ENCODE data around the gene RFX4. TPM values are rescaled to one million over a fixed set of nuclear protein-coding genes. Genes with fewer than 3 reads are reported as not detected.

The RFX4 gene
- total RNA-seq, 1 experiment from 2014 or later, result not detected

GRCh38 chr12:106584104-106585064, 1.6 kb downstream of the RFX4 start:
- TF ChIP-seq CTCF (conservative IDR thresholded peaks at IDR 0.05; ENCODE audit: low read depth, low read length) (no peak), EZH2 (IDR thresholded peaks at IDR 0.05; ENCODE audit: borderline replicate concordance, low read depth, low read length, poor library complexity, severe bottlenecking) (peak; percentile 42)
- no peaks in the 10 kb centered on the region for H3K9me3 ChIP-seq (ENCODE audit: low read depth, low read length, poor library complexity, severe bottlenecking)
- ChIA-PET CTCF (no interaction called here), POLR2A (ENCODE audit: low non-redundant PET) (interaction anchor here (0.9 kb wide), 1 partner anchor 56 kb away, joined by 3 read pairs; no protein-coding TSS in a partner anchor)
- no peak for DNase-seq (ENCODE audit: low spot score)
- H3K27me3 ChIP-seq (replicated peaks; ENCODE audit: insufficient read depth, low read depth, low read length, poor library complexity), result peaks cover 100% of the 10 kb centered on the region
- H3K4me1 ChIP-seq (ENCODE audit: insufficient read depth, low read length, poor library complexity, severe bottlenecking), result peaks cover 5% of the 10 kb centered on the region
- H3K27ac ChIP-seq (ENCODE audit: low read depth, low read length, poor library complexity, severe bottlenecking), result no peak overlapping the region
- H3K4me3 ChIP-seq (ENCODE audit: low read depth, low read length, poor library complexity, severe bottlenecking), result peak overlapping the region; percentile 40
- intact Hi-C loops (cut with micrococcal nuclease; ENCODE audit: unreplicated experiment), result loop anchor here (5.0 kb wide), 1 partner anchor 258 kb away; no protein-coding TSS in a partner anchor
- no TSS peak for BruUV-seq (replicated peaks)
- H3K36me3 ChIP-seq (ENCODE audit: insufficient read depth, low read length, poor library complexity, severe bottlenecking), result no peaks in the 10 kb centered on the region

- ChIA-PET CTCF (no interaction called here), POLR2A (ENCODE audit: low non-redundant PET) (no interaction called here)
- intact Hi-C loops (cut with micrococcal nuclease; ENCODE audit: unreplicated experiment), result no loop called here
- Histone ChIP-seq H3K36me3 (ENCODE audit: insufficient read depth, low read length, poor library complexity, severe bottlenecking) (no peaks in the 10 kb centered on the region), H3K27ac (ENCODE audit: low read depth, low read length, poor library complexity, severe bottlenecking) (no peak overlapping the region), H3K27me3 (replicated peaks; ENCODE audit: insufficient read depth, low read depth, low read length, poor library complexity) (peaks cover 100% of the 10 kb centered on the region), H3K4me3 (ENCODE audit: low read depth, low read length, poor library complexity, severe bottlenecking) (no peak overlapping the region), H3K4me1 (ENCODE audit: insufficient read depth, low read length, poor library complexity, severe bottlenecking) (peaks cover 5% of the 10 kb centered on the region), H3K9me3 (ENCODE audit: low read depth, low read length, poor library complexity, severe bottlenecking) (no peaks in the 10 kb centered on the region)
- no peak for DNase-seq (ENCODE audit: low spot score)
- TF ChIP-seq EZH2 (IDR thresholded peaks at IDR 0.05; ENCODE audit: borderline replicate concordance, low read depth, low read length, poor library complexity, severe bottlenecking) (no peak), CTCF (conservative IDR thresholded peaks at IDR 0.05; ENCODE audit: low read depth, low read length) (no peak)
- BruUV-seq (replicated peaks), result no TSS peak
Observed at GRCh38 chr12:106585105-106585520, 2.3 kb downstream of the RFX4 start.

GRCh38 chr12:106585521-106586277, 2.9 kb downstream of the RFX4 start:
- POLR2A ChIA-PET (ENCODE audit: low non-redundant PET), result no interaction called here
- Histone ChIP-seq H3K27me3 (replicated peaks; ENCODE audit: insufficient read depth, low read depth, low read length, poor library complexity) (peaks cover 100% of the 10 kb centered on the region), H3K4me3 (ENCODE audit: low read depth, low read length, poor library complexity, severe bottlenecking) (no peak overlapping the region), H3K36me3 (ENCODE audit: insufficient read depth, low read length, poor library complexity, severe bottlenecking) (no peaks in the 10 kb centered on the region), H3K27ac (ENCODE audit: low read depth, low read length, poor library complexity, severe bottlenecking) (no peak overlapping the region), H3K4me1 (ENCODE audit: insufficient read depth, low read length, poor library complexity, severe bottlenecking) (peaks cover 5% of the 10 kb centered on the region), H3K9me3 (ENCODE audit: low read depth, low read length, poor library complexity, severe bottlenecking) (no peaks in the 10 kb centered on the region)
- no TSS peak for BruUV-seq (replicated peaks)
- intact Hi-C loops (cut with micrococcal nuclease; ENCODE audit: unreplicated experiment), result no loop called here
- TF ChIP-seq EZH2 (IDR thresholded peaks at IDR 0.05; ENCODE audit: borderline replicate concordance, low read depth, low read length, poor library complexity, severe bottlenecking) (peak; percentile 91), CTCF (conservative IDR thresholded peaks at IDR 0.05; ENCODE audit: low read depth, low read length) (no peak)
- CTCF ChIA-PET, result interaction anchor here (0.6 kb wide), 1 partner anchor 107 kb away, joined by 4 read pairs; no protein-coding TSS in a partner anchor
- DNase-seq (ENCODE audit: low spot score), result peak; percentile 20

All from A673 (cell line).